GM12865 (cell line): Measurements from ENCODE around the gene GINS2.

Source experiments
- DNase-seq: peaks from one replicate; pipeline ENCODE4 v3.0.0; 2010; ENCODE audit warnings: low read depth
- H3K4me3 ChIP-seq: 2 replicates; pipeline ENCODE4 v1.5.1; 2011; ENCODE audit warnings: mild to moderate bottlenecking, low read depth, low read length, control low read depth
- TF ChIP-seq, protein P1 (sequence below): IDR thresholded peaks from 2 replicates; pipeline ENCODE4 v1.5.1; 2011; ENCODE audit warnings: low read length, control low read depth, low read depth, inconsistent platforms; ENCODE audit not compliant: insufficient read depth; ENCODE audit errors: missing control alignments

Gene GINS2

GRCh38 chr16:85704011-85704410 lies 15.3 kb upstream of the GINS2 start:
- no peak for DNase-seq
- TF ChIP-seq, protein P1, sequence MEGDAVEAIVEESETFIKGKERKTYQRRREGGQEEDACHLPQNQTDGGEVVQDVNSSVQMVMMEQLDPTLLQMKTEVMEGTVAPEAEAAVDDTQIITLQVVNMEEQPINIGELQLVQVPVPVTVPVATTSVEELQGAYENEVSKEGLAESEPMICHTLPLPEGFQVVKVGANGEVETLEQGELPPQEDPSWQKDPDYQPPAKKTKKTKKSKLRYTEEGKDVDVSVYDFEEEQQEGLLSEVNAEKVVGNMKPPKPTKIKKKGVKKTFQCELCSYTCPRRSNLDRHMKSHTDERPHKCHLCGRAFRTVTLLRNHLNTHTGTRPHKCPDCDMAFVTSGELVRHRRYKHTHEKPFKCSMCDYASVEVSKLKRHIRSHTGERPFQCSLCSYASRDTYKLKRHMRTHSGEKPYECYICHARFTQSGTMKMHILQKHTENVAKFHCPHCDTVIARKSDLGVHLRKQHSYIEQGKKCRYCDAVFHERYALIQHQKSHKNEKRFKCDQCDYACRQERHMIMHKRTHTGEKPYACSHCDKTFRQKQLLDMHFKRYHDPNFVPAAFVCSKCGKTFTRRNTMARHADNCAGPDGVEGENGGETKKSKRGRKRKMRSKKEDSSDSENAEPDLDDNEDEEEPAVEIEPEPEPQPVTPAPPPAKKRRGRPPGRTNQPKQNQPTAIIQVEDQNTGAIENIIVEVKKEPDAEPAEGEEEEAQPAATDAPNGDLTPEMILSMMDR = no peak
- no peak overlapping the region for H3K4me3 ChIP-seq

DNA sequence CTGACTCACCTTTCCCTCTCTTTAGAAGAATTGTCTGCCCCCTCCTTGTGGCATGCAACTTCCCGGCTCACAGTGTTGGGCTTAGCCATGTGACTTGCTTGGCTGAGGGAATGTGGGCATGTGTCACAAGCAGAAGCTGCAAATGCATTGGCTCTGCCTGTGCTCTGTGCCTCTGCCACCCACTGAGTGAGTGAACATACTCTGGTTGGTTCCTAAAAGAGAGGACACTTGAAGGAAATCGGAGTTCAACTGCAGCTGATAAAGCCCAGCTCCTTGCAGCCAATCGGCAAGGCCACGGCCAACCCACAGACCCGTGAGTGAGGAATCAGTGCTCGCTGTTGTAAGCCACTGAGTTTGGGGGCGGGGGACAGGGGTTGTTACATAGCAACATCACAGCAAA lies 10.9 kb upstream of the GINS2 start:
- no peak for DNase-seq
- TF ChIP-seq, protein P1 = no peak
- no peak overlapping the region for H3K4me3 ChIP-seq

GRCh38 chr16:85698935-85699558 lies 10.3 kb upstream of the GINS2 start:
- TF ChIP-seq, protein P1 = no peak
- H3K4me3 ChIP-seq = no peak overlapping the region
- DNase-seq = no peak

GRCh38 chr16:85698459-85698891 lies 9.7 kb upstream of the GINS2 start:
- H3K4me3 ChIP-seq = no peak overlapping the region
- TF ChIP-seq, protein P1 = no peak
- no peak for DNase-seq

DNA sequence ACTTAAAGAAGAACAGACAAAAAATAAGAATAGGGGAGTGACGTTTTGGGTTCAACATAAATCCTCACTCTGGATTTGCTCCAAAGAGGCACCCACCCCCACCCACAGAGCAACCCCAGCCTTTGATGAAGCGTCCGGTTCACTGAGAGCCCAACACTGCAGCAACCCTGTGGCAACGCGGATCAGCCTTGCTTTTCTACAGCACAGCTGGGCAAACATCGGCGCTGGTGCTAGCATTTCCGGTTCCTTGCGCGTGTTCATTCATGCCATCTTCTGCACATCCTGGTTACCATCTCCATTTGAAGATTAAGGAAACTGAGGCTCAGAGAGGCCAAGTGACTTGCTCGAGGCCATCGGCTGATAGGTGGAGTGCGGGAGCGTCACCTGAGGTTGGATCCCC lies 8.7 kb upstream of the GINS2 start:
- no peak for DNase-seq
- H3K4me3 ChIP-seq = no peak overlapping the region
- TF ChIP-seq, protein P1 = no peak

GRCh38 chr16:85696781-85697180 lies 8.0 kb upstream of the GINS2 start:
- TF ChIP-seq, protein P1 = no peak
- H3K4me3 ChIP-seq = no peak overlapping the region
- no peak for DNase-seq
